Measurements from ENCODE around the gene KIF3A.

The KIF3A gene

DNA sequence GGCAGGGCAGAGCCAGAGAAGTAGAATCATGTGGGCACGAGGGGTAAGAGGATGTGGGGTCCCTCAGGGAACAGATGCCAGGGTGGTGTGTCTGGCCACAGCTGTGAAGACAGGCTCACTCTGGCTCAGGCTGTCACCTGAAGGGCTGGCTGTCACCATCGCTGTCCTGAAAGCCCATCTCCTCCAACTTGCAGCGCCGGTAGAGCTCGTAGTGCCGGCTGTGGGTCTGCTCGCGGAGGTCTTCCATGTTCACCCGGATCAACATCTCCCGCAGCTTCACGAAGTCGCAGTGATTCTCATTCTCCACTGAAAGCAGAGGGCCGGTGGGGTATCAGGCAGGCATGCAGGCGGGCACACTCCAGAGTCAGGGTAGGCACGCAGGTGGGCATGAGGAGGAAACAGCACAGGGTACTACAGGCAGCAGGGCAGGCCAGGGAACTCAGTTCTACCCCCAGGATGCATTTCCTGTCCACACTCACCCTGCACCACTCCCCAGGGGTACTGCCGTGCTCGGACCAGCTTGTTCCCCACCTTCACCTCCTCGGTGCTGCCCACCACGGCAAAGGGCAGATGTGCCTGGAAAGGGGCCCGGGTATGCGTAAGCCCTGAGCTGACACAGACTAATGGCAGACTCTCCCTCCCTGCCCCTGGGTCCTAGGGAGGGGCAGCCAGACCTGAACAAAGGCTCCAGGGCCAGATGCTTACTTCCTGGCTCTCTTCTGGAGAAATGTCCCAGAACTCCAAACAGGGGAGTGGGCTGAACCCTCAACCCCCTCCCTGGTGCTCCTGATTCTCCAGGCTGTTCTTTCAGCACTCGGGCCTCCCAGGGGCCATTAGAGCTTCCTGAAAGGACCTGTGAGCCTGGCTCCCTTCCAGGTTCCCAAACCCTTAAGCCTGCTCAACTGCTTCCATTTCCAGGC is 24.2 kb upstream of the KIF3A start:
- no peak for DNase-seq (ENCODE audit: low read depth)
- H3K4me3 ChIP-seq (ENCODE audit: low read depth, low read length): no peak overlapping the region
- TF ChIP-seq CTCF (conservative IDR thresholded peaks at IDR 0.05; ENCODE audit: low read depth, low read length): no peak

DNA sequence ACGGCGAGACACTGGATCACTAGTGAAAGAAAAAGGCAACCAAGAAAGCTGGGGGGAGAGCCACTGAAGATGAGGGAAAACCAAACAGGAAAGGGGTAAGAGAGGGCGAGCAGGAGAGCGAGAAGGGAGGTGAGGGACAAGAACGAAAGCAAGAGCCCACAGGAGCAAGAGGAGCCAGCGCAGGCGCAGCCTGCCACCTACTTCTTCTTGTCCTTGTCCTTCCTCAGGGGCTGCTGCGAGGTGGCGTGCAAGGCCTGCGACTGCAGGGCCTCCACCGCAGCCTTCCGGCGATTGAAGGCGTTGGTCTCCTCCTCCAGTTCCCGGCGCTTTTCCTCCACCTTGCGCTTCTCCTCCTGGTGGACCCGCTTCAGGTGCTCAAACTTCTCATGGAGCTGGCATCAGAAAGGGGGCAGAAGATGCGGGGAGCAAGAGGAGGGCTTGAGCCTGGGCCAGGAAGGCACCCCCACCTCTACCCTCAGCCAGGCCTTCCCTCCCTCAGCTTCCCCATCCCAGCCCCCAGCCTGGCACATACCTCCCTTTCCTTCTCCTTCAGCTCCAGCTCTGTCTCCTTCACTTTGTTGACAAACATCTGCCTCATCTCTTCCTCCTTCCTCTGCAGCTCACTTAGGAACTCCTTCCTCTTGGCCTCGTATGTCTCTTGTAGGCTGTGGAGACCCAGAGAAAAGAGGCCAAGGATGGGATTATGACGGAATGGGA is 23.4 kb upstream of the KIF3A start:
- no peak overlapping the region for H3K4me3 ChIP-seq (ENCODE audit: low read depth, low read length)
- no peak for TF ChIP-seq CTCF (conservative IDR thresholded peaks at IDR 0.05; ENCODE audit: low read depth, low read length)

GRCh38 chr5:132760049-132760420 is 22.7 kb upstream of the KIF3A start:
- no peak for DNase-seq (ENCODE audit: low read depth)
- no peak for TF ChIP-seq CTCF (conservative IDR thresholded peaks at IDR 0.05; ENCODE audit: low read depth, low read length)
- H3K4me3 ChIP-seq (ENCODE audit: low read depth, low read length): no peak overlapping the region

More for the DNA sequence above, 23.4 kb upstream of the KIF3A start:
- DNase-seq (ENCODE audit: low read depth): no peak

DNA sequence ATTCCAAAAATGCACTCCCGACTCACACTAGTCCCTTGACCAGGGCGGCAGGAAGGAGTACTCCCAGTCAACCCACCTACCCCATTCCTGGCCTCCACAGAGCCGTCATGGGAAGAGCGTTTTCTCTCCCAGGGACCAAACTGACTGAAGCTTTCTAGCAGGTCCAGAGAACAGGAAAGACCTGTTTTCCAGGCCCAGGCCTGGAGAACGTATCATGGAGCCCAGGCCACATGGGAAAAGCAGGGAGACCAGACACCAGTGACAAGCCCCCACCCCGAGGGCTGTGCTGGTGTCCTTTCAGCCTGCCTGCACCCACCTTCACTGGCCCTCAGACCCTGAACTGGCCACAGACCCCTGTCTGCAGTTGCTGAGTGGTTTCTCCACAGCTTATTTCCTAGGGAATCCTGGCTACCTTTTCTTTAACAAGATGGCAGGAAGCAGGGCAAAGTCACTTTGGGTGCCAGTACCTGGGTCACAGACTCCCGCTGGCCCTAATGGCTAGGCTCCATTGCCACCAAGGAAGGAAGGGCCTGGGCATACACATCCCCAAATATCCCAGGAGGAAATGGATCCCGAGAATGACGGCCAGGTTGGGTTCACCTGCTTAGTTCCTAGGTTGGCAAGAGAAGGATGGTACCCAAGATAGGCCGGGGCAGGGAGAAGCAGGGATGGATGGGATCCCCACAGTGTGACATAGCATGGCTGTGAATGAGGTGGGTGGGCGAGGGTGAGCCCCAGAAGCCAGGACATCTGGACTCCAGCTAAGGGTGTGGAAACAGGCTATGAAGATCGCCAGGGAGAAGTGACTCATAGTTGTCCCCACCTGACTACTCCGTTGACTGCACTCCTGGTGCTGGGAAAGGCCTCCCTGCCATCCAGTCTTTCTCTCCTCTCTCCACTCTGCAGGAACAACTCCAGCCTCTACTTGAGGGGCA is 22.0 kb upstream of the KIF3A start:
- H3K4me3 ChIP-seq (ENCODE audit: low read depth, low read length): no peak overlapping the region
- TF ChIP-seq CTCF (conservative IDR thresholded peaks at IDR 0.05; ENCODE audit: low read depth, low read length): no peak
- no peak for DNase-seq (ENCODE audit: low read depth)

DNA sequence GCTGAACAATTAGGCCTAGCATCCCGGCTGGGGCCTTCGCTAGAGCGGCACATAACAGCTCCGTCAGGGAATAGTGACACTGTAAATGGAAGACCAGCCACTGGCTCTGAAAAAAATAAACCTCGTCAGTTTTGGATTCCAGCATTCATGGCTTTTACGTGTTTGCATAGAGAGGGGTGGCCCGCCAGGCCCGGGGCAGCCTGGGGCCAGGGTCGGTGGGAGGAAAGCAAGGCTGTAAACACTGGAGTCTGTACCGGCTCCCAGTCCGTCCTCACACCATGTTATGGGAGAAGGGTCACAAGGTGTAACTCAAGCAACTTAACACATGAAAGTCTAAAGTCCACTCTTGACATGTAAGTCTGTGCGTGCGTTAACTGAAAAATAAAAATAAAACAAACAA is 21.1 kb upstream of the KIF3A start:
- no peak for TF ChIP-seq CTCF (conservative IDR thresholded peaks at IDR 0.05; ENCODE audit: low read depth, low read length)
- H3K4me3 ChIP-seq (ENCODE audit: low read depth, low read length): no peak overlapping the region
- DNase-seq (ENCODE audit: low read depth): no peak

- no peak for TF ChIP-seq CTCF (conservative IDR thresholded peaks at IDR 0.05; ENCODE audit: low read depth, low read length)
Observed at GRCh38 chr5:132756542-132756941, 19.2 kb upstream of the KIF3A start.

More at GRCh38 chr5:132756542-132756941, 19.2 kb upstream of the KIF3A start:
- DNase-seq (ENCODE audit: low read depth): no peak
- H3K4me3 ChIP-seq (ENCODE audit: low read depth, low read length): no peak overlapping the region
